WTC11 (cell line): ENCODE data around the gene TNFSF11. TPM values are rescaled to one million over a fixed set of nuclear protein-coding genes. Genes with fewer than 3 reads are reported as not detected.

ENCODE experiments used
- ATAC-seq: fragments of 200-7000 bp; cut with Tn5 transposase; 2 replicates; pipeline ENCODE4 v1.10.0; 2021; ENCODE audit warnings: mild to moderate bottlenecking, moderate library complexity
- CTCF ChIA-PET: fragments of 300-600 bp; sonication (Branson Sonifier 250); formaldehyde crosslinking; loops from one replicate; lab custom pipeline; 2021; ENCODE audit warnings: antibody characterized with exemption; lab: Charles Lee
- POLR2A ChIA-PET: fragments of 350-600 bp; sonication (Branson Sonifier 250); formaldehyde crosslinking; loops from one replicate; lab custom pipeline; 2021; ENCODE audit warnings: antibody characterized with exemption; lab: Charles Lee
- DNase-seq: peaks from one replicate; pipeline ENCODE4 v3.0.0; 2021; ENCODE audit warnings: low spot score
- H3K27ac Mint-ChIP-seq: 2 replicates; pipeline ENCODE4 v1.8.0; 2021; ENCODE audit warnings: mixed read lengths
- H3K27me3 Mint-ChIP-seq: 2 replicates; pipeline ENCODE4 v1.8.0; 2021; ENCODE audit warnings: low read depth, mild to moderate bottlenecking, moderate library complexity, mixed read lengths
- H3K36me3 Mint-ChIP-seq: 2 replicates; pipeline ENCODE4 v1.8.0; 2021; ENCODE audit warnings: mixed read lengths
- H3K4me1 Mint-ChIP-seq: 2 replicates; pipeline ENCODE4 v1.8.0; 2022; ENCODE audit warnings: mixed read lengths
- H3K4me3 Mint-ChIP-seq: 2 replicates; pipeline ENCODE4 v1.8.0; 2021; ENCODE audit warnings: mild to moderate bottlenecking, moderate library complexity, mixed read lengths
- H3K9me3 Mint-ChIP-seq: 2 replicates; pipeline ENCODE4 v1.8.0; 2021; ENCODE audit warnings: mixed read lengths
- ELF4 ChIP-seq: sonication (generic); formaldehyde crosslinking; IDR thresholded peaks from 2 replicates; pipeline ENCODE4 v1.8.1; 2022; ENCODE audit warnings: low read depth, mild to moderate bottlenecking, moderate library complexity, missing genetic modification reagents
- GRHL2 ChIP-seq: fragments of 250-450 bp; sonication (Bioruptor Pico); IDR thresholded peaks from 2 replicates; pipeline ENCODE4 v1.8.0; 2022; ENCODE audit warnings: mild to moderate bottlenecking, moderate library complexity; ENCODE audit not compliant: insufficient replicate concordance, severe bottlenecking
- HMGA2 ChIP-seq: fragments of 250-450 bp; sonication (Bioruptor Pico); IDR thresholded peaks from 2 replicates; pipeline ENCODE4 v1.4.0; 2021; ENCODE audit warnings: mild to moderate bottlenecking, moderate library complexity
- SMAD4 ChIP-seq: sonication (generic); formaldehyde crosslinking; IDR thresholded peaks from 2 replicates; pipeline ENCODE4 v1.8.0; 2022; ENCODE audit warnings: mild to moderate bottlenecking, missing genetic modification reagents
- SOX15 ChIP-seq: fragments of 250-450 bp; sonication (Bioruptor Pico); IDR thresholded peaks from 2 replicates; pipeline ENCODE4 v1.9.0; 2021; ENCODE audit warnings: mild to moderate bottlenecking
- TEAD4 ChIP-seq: sonication (generic); formaldehyde crosslinking; IDR thresholded peaks from 2 replicates; pipeline ENCODE4 v1.8.0; 2022; ENCODE audit warnings: mild to moderate bottlenecking, missing genetic modification reagents
- ZNF219 ChIP-seq: sonication (generic); formaldehyde crosslinking; IDR thresholded peaks from 2 replicates; pipeline ENCODE4 v1.8.0; 2023; ENCODE audit warnings: missing genetic modification reagents, mild to moderate bottlenecking, borderline replicate concordance
- ZNF317 ChIP-seq: sonication (generic); formaldehyde crosslinking; IDR thresholded peaks from 2 replicates; pipeline ENCODE4 v1.8.1; 2023; ENCODE audit warnings: low read depth, mild to moderate bottlenecking, moderate library complexity, missing genetic modification reagents, borderline replicate concordance
- total RNA-seq: library from RNA; stranded (reverse); gene quantifications from 3 replicates; pipeline ENCODE4 v1.2.3, GENCODE V29; 2021
- TF ChIP-seq, protein P1 (sequence below): sonication (generic); formaldehyde crosslinking; IDR thresholded peaks from 2 replicates; pipeline ENCODE4 v1.8.0; 2022; ENCODE audit warnings: missing genetic modification reagents
- TF ChIP-seq, protein P2 (sequence below): sonication (generic); formaldehyde crosslinking; IDR thresholded peaks from 2 replicates; pipeline ENCODE4 v1.8.1; 2023; ENCODE audit warnings: mild to moderate bottlenecking, missing genetic modification reagents
- TF ChIP-seq, protein P3 (sequence below): sonication (generic); formaldehyde crosslinking; IDR thresholded peaks from 2 replicates; pipeline ENCODE4 v1.8.1; 2022; ENCODE audit warnings: missing genetic modification reagents, borderline replicate concordance
- TF ChIP-seq, protein P4 (sequence below): sonication (generic); formaldehyde crosslinking; IDR thresholded peaks from 2 replicates; pipeline ENCODE4 v1.8.1; 2023; ENCODE audit warnings: mild to moderate bottlenecking, missing genetic modification reagents, borderline replicate concordance
- TF ChIP-seq, protein P5 (sequence below): sonication (generic); formaldehyde crosslinking; conservative IDR thresholded peaks from 2 replicates; pipeline ENCODE4 v1.8.1; 2022; ENCODE audit warnings: mild to moderate bottlenecking, missing genetic modification reagents

TNFSF11 gene
- total RNA-seq, 1 experiment from 2014 or later, result 6.1 TPM

DNA sequence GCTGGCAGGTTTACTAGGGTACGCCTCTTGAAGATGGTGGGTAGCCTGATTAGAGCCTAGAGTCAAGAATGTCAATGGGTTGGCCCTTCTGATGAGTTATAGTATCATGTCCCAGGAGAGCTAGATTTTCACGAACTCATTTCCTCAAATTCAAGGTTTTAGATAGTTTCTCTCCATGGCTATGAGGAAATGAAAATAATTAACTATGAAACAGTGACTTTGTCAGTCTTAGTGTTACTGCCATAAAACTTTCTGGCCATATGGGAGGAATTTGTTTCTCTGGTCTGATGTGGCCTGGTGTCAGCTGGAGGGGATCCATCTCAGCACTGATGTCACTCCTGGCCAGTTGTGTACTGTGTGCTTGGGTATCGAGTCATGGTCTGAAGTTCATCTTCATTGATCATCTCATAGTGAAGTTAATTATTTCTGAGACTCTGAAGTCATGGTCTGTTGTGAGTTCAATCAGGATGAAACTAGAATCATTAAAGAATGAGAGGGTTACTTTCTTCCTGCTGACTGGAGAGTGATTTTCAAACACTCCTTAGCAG lies 49.4 kb upstream of the TNFSF11 start (continued):
- TF ChIP-seq, protein P1, sequence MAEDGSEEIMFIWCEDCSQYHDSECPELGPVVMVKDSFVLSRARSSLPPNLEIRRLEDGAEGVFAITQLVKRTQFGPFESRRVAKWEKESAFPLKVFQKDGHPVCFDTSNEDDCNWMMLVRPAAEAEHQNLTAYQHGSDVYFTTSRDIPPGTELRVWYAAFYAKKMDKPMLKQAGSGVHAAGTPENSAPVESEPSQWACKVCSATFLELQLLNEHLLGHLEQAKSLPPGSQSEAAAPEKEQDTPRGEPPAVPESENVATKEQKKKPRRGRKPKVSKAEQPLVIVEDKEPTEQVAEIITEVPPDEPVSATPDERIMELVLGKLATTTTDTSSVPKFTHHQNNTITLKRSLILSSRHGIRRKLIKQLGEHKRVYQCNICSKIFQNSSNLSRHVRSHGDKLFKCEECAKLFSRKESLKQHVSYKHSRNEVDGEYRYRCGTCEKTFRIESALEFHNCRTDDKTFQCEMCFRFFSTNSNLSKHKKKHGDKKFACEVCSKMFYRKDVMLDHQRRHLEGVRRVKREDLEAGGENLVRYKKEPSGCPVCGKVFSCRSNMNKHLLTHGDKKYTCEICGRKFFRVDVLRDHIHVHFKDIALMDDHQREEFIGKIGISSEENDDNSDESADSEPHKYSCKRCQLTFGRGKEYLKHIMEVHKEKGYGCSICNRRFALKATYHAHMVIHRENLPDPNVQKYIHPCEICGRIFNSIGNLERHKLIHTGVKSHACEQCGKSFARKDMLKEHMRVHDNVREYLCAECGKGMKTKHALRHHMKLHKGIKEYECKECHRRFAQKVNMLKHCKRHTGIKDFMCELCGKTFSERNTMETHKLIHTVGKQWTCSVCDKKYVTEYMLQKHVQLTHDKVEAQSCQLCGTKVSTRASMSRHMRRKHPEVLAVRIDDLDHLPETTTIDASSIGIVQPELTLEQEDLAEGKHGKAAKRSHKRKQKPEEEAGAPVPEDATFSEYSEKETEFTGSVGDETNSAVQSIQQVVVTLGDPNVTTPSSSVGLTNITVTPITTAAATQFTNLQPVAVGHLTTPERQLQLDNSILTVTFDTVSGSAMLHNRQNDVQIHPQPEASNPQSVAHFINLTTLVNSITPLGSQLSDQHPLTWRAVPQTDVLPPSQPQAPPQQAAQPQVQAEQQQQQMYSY (CRISPR knock-in tag), result no peak
- TF ChIP-seq, protein P2, sequence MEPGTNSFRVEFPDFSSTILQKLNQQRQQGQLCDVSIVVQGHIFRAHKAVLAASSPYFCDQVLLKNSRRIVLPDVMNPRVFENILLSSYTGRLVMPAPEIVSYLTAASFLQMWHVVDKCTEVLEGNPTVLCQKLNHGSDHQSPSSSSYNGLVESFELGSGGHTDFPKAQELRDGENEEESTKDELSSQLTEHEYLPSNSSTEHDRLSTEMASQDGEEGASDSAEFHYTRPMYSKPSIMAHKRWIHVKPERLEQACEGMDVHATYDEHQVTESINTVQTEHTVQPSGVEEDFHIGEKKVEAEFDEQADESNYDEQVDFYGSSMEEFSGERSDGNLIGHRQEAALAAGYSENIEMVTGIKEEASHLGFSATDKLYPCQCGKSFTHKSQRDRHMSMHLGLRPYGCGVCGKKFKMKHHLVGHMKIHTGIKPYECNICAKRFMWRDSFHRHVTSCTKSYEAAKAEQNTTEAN, result no peak
- TF ChIP-seq, protein P3, sequence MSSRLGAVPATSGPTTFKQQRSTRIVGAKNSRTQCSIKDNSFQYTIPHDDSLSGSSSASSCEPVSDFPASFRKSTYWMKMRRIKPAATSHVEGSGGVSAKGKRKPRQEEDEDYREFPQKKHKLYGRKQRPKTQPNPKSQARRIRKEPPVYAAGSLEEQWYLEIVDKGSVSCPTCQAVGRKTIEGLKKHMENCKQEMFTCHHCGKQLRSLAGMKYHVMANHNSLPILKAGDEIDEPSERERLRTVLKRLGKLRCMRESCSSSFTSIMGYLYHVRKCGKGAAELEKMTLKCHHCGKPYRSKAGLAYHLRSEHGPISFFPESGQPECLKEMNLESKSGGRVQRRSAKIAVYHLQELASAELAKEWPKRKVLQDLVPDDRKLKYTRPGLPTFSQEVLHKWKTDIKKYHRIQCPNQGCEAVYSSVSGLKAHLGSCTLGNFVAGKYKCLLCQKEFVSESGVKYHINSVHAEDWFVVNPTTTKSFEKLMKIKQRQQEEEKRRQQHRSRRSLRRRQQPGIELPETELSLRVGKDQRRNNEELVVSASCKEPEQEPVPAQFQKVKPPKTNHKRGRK (CRISPR knock-in tag), result no peak

DNA sequence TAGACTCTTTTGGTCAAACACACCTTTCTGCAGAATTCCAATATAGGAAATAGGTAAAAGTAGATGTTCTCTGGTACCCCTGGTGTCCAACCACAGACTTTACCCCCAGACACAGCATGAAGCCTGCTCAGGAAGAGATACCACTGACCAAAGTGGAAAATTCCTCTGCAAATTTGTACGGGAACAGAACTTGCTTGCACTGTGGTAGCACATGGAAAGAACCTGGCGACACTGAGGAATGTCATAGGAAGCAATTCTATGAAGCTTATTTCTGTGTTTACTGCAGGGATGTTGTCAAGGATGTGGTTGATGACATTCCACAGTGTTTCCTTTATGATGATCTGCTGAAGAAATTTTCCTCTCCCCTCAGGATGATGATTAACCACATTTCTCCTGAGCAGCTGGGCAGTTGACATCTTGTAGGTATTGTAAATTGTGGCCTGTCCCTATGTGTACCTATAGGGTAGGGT lies 48.9 kb upstream of the TNFSF11 start:
- H3K27me3 Mint-ChIP-seq, result peaks cover 2% of the 10 kb centered on the region; the same call in 1 of the 2 replicates
- H3K9me3 Mint-ChIP-seq, result peaks cover 17% of the 10 kb centered on the region
- H3K4me1 Mint-ChIP-seq, result no peaks in the 10 kb centered on the region
- TF ChIP-seq, protein P4, sequence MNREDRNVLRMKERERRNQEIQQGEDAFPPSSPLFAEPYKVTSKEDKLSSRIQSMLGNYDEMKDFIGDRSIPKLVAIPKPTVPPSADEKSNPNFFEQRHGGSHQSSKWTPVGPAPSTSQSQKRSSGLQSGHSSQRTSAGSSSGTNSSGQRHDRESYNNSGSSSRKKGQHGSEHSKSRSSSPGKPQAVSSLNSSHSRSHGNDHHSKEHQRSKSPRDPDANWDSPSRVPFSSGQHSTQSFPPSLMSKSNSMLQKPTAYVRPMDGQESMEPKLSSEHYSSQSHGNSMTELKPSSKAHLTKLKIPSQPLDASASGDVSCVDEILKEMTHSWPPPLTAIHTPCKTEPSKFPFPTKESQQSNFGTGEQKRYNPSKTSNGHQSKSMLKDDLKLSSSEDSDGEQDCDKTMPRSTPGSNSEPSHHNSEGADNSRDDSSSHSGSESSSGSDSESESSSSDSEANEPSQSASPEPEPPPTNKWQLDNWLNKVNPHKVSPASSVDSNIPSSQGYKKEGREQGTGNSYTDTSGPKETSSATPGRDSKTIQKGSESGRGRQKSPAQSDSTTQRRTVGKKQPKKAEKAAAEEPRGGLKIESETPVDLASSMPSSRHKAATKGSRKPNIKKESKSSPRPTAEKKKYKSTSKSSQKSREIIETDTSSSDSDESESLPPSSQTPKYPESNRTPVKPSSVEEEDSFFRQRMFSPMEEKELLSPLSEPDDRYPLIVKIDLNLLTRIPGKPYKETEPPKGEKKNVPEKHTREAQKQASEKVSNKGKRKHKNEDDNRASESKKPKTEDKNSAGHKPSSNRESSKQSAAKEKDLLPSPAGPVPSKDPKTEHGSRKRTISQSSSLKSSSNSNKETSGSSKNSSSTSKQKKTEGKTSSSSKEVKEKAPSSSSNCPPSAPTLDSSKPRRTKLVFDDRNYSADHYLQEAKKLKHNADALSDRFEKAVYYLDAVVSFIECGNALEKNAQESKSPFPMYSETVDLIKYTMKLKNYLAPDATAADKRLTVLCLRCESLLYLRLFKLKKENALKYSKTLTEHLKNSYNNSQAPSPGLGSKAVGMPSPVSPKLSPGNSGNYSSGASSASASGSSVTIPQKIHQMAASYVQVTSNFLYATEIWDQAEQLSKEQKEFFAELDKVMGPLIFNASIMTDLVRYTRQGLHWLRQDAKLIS (CRISPR knock-in tag), result no peak
- TF ChIP-seq HMGA2 (CRISPR knock-in tag), result no peak
- no peak for TF ChIP-seq SOX15 (CRISPR knock-in tag)
- TF ChIP-seq GRHL2 (CRISPR knock-in tag), result no peak
- TF ChIP-seq ZNF317 (CRISPR knock-in tag), result no peak
- TF ChIP-seq ELF4 (CRISPR knock-in tag), result no peak
- no peak for TF ChIP-seq SMAD4 (CRISPR knock-in tag)
- TF ChIP-seq TEAD4 (CRISPR knock-in tag), result no peak
- TF ChIP-seq, protein P5, sequence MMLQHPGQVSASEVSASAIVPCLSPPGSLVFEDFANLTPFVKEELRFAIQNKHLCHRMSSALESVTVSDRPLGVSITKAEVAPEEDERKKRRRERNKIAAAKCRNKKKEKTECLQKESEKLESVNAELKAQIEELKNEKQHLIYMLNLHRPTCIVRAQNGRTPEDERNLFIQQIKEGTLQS (CRISPR knock-in tag), result no peak
- TF ChIP-seq ZNF219, result no peak
- ATAC-seq (no peak), DNase-seq (no peak)
- POLR2A ChIA-PET, result no interaction called here
- CTCF ChIA-PET, result no interaction called here
- no peak overlapping the region for H3K27ac Mint-ChIP-seq
- H3K36me3 Mint-ChIP-seq, result peaks cover 2% of the 10 kb centered on the region; the same call in 1 of the 2 replicates
- no peak overlapping the region for H3K4me3 Mint-ChIP-seq
